ENCODE results near the gene HOXB8. TPM values are rescaled to one million over a fixed set of nuclear protein-coding genes. Genes with fewer than 3 reads are reported as not detected.

The HOXB8 gene
- total and polyA plus RNA-seq, 10 of the 15 experiments (the other 5 are each of a cell fraction or from before 2014, with no cell fraction given) = 0.21 TPM; not detected in 9

GRCh38 chr17:48647963-48648245 lies 32.8 kb upstream of the HOXB8 start:
- FAIRE-seq (no peak), ATAC-seq (no peak), DNase-seq (ENCODE audit: low read depth, low spot score) (no peak)
- no peak overlapping the region for H3K27ac ChIP-seq (ENCODE audit: control insufficient read depth, insufficient read depth)
- SMC1A ChIA-PET (ENCODE audit: uncharacterized antibody, unreplicated experiment) = interaction anchor here (0.6 to 0.8 kb wide), 3 partner anchors 11 to 156 kb away, joined by 3 to 4 read pairs (median 3); no protein-coding TSS in a partner anchor
- no peaks in the 10 kb centered on the region for H3K36me3 ChIP-seq (ENCODE audit: control insufficient read depth in 2 of 2, insufficient read depth in 2 of 2, low read length in 1 of 2)
- H4K20me1 ChIP-seq (ENCODE audit: control insufficient read depth, insufficient read depth) = no peaks in the 10 kb centered on the region
- H3K4me2 ChIP-seq (ENCODE audit: control insufficient read depth, insufficient read depth) = no peak overlapping the region
- POLR2A ChIA-PET = no interaction called here
- H3K4me3 ChIP-seq = peak overlapping the region; percentile 70; the same call in 1 of the 2 replicates
- no peak for TF ChIP-seq SUZ12 (IDR thresholded peaks at IDR 0.05; ENCODE audit: unreplicated experiment)
- no peak for TF ChIP-seq NR2C1 (IDR thresholded peaks at IDR 0.05)
- TF ChIP-seq RFX5 (IDR thresholded peaks at IDR 0.05; ENCODE audit: low read depth, low read length) = no peak
- TF ChIP-seq POLR2AphosphoS2 (IDR thresholded peaks at IDR 0.05; ENCODE audit: low read depth, low read length) = no peak
- TF ChIP-seq ZZZ3 (IDR thresholded peaks at IDR 0.05; ENCODE audit: control insufficient read depth, insufficient read length, low read depth) = no peak
- TF ChIP-seq IKZF2 (IDR thresholded peaks at IDR 0.05) = no peak
- no peak for TF ChIP-seq STAT1 (conservative IDR thresholded peaks at IDR 0.05)
- TF ChIP-seq WRNIP1 (IDR thresholded peaks at IDR 0.05; ENCODE audit: borderline replicate concordance, low read depth, low read length) = no peak
- TF ChIP-seq TAF1 (IDR thresholded peaks at IDR 0.05; ENCODE audit: borderline replicate concordance, low read depth, low read length) = no peak
- TF ChIP-seq LARP7 (IDR thresholded peaks at IDR 0.05) = no peak
- no peak for TF ChIP-seq POU2F2 (IDR thresholded peaks at IDR 0.05; ENCODE audit: borderline replicate concordance, low read depth, low read length)
- H3K4me1 ChIP-seq (ENCODE audit: control insufficient read depth, insufficient read depth, low read length) = peaks cover 7% of the 10 kb centered on the region
- H3K9ac ChIP-seq (ENCODE audit: control insufficient read depth, insufficient read depth, low read length) = no peak overlapping the region; the same call in none of the 2 replicates
- peaks cover 0 to 7% of the 10 kb centered on the region in 2 experiments; a peak in 3 of 4 replicates for H3K27me3 ChIP-seq (replicated peaks in 1 of 2; ENCODE audit: control insufficient read depth in 2 of 2, insufficient read depth in 2 of 2, low read length in 1 of 2)
- WGBS (ENCODE audit: insufficient coverage, insufficient replicate concordance, low lambda C conversion rate, missing lambda C conversion rate) = 55% methylated on average over 1 of the region's 1 CpG
- H2AFZ ChIP-seq (ENCODE audit: control insufficient read depth, low read depth, low read length) = peak overlapping the region; percentile 92; the same call in 1 of the 2 replicates
- intact Hi-C loops (cut with micrococcal nuclease; ENCODE audit: unreplicated experiment) (no loop called here), in situ Hi-C loops (cut with MboI) (no loop called here)
- BruUV-seq (replicated peaks) = no TSS peak
- RAD21 ChIA-PET (ENCODE audit: unreplicated experiment) = interaction anchor here (1.1 to 1.2 kb wide), 2 partner anchors 11 to 21 kb away, joined by 3 to 5 read pairs; partner anchors contain the start of gene HOXB9
- H3K79me2 ChIP-seq (ENCODE audit: control insufficient read depth, insufficient read depth, low read length) = no peaks in the 10 kb centered on the region
- CTCF ChIA-PET = interaction anchor here (0.9 to 1.8 kb wide), 5 partner anchors 11 to 231 kb away, joined by 3 to 10 read pairs (median 4); no protein-coding TSS in a partner anchor
- H3K9me3 ChIP-seq (replicated peaks; ENCODE audit: control insufficient read depth, insufficient read depth, low read length) = no peaks in the 10 kb centered on the region
